HG02610 (cell line): ENCODE results near the gene FAM181A.

Source experiments
- ATAC-seq: cut with Tn5 transposase; IDR thresholded peaks from one replicate; pipeline ENCODE4 v1.9.1; 2021; ENCODE audit warnings: mild to moderate bottlenecking, moderate library complexity; ENCODE audit not compliant: unreplicated experiment

FAM181A gene

GRCh38 chr14:93960774-93961438 lies 33.8 kb downstream of the FAM181A start:
- no peak for ATAC-seq

- no peak for ATAC-seq
Measured at GRCh38 chr14:93961620-93962019, 34.5 kb downstream of the FAM181A start.

- peak; percentile 44 for ATAC-seq
Measured at GRCh38 chr14:93962701-93963601, 35.8 kb downstream of the FAM181A start.

GRCh38 chr14:93963692-93964091 lies 36.5 kb downstream of the FAM181A start:
- no peak for ATAC-seq

- no peak for ATAC-seq
Measured at GRCh38 chr14:93964281-93964680, 37.1 kb downstream of the FAM181A start.

- ATAC-seq = no peak
Measured at GRCh38 chr14:93964820-93965286, 37.7 kb downstream of the FAM181A start.

- no peak for ATAC-seq
Measured at GRCh38 chr14:93965287-93965821, 38.2 kb downstream of the FAM181A start.

- ATAC-seq = no peak
Measured at GRCh38 chr14:93965946-93966474, 38.9 kb downstream of the FAM181A start.

GRCh38 chr14:93967637-93968250 lies 40.6 kb downstream of the FAM181A start:
- ATAC-seq = peak; percentile 29

- no peak for ATAC-seq
Measured at GRCh38 chr14:93969082-93969828, 42.1 kb downstream of the FAM181A start.

- ATAC-seq = no peak
Measured at GRCh38 chr14:93970585-93970964, 43.4 kb downstream of the FAM181A start.

- peak; percentile 45 for ATAC-seq
Measured at GRCh38 chr14:93970965-93971634, 44.0 kb downstream of the FAM181A start.

- no peak for ATAC-seq
Measured at GRCh38 chr14:93971635-93972027, 44.5 kb downstream of the FAM181A start.

- ATAC-seq = no peak
Measured at GRCh38 chr14:93972618-93973205, 45.6 kb downstream of the FAM181A start.

GRCh38 chr14:93973607-93974006 lies 46.5 kb downstream of the FAM181A start:
- no peak for ATAC-seq

GRCh38 chr14:93974299-93974698 lies 47.2 kb downstream of the FAM181A start:
- ATAC-seq = no peak

- ATAC-seq = no peak
Measured at GRCh38 chr14:93974833-93975232, 47.7 kb downstream of the FAM181A start.

- ATAC-seq = peak; percentile 64
Measured at GRCh38 chr14:93975791-93976476, 48.8 kb downstream of the FAM181A start.
